Peyer's patch (tissue), 4 donors: ENCODE data around the gene TCF12.

Experiments used
- POLR2A ChIP-seq, 2 donors: fragments of 450-650 bp; IDR thresholded peaks; one replicate each; pipeline ENCODE4 v1.5.1; 2017; ENCODE audit warnings: antibody characterized with exemption in 2 of 2, mild to moderate bottlenecking in 2 of 2, moderate library complexity in 2 of 2
- TF ChIP-seq, protein P1 (sequence below), 6 experiments: fragments of 450-650 bp in 4 of 6; fragments of 200-600 bp in 2 of 6; sonication (generic) in 1 of 6; IDR thresholded peaks; one replicate each; pipeline ENCODE4 v1.5.1; 2017 to 2019; ENCODE audit warnings: antibody characterized with exemption in 6 of 6, mild to moderate bottlenecking in 3 of 6, moderate library complexity in 1 of 6

GRCh38 chr15:57245130-57245529, 326.7 kb downstream of the TCF12 start:
- TF ChIP-seq, protein P1, sequence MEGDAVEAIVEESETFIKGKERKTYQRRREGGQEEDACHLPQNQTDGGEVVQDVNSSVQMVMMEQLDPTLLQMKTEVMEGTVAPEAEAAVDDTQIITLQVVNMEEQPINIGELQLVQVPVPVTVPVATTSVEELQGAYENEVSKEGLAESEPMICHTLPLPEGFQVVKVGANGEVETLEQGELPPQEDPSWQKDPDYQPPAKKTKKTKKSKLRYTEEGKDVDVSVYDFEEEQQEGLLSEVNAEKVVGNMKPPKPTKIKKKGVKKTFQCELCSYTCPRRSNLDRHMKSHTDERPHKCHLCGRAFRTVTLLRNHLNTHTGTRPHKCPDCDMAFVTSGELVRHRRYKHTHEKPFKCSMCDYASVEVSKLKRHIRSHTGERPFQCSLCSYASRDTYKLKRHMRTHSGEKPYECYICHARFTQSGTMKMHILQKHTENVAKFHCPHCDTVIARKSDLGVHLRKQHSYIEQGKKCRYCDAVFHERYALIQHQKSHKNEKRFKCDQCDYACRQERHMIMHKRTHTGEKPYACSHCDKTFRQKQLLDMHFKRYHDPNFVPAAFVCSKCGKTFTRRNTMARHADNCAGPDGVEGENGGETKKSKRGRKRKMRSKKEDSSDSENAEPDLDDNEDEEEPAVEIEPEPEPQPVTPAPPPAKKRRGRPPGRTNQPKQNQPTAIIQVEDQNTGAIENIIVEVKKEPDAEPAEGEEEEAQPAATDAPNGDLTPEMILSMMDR (IDR thresholded peaks at IDR 0.05): no peak
- no peak for TF ChIP-seq POLR2A (IDR thresholded peaks at IDR 0.05)
